Left colon (tissue), 2 donors: Measurements from ENCODE around the gene CLP1. TPM values are rescaled to one million over a fixed set of nuclear protein-coding genes. Genes with fewer than 3 reads are reported as not detected.

Experiments
- ATAC-seq: fragments of 200-7000 bp; cut with Tn5 transposase; one replicate; pipeline ENCODE4 v1.9.1; 2020; ENCODE audit warnings: mild to moderate bottlenecking, moderate library complexity
- DNase-seq, 2 donors: peaks; one replicate each; pipeline ENCODE4 v3.0.0-alpha.2; 2020
- intact Hi-C, 2 donors: fragments of 100-400 bp; cut with DNase I in 1 of 2; cut with micrococcal nuclease in 1 of 2; formaldehyde crosslinking; loops; one replicate each; pipeline versions ENCODE4 v1.11.2 to v1.14.0; 2022; cut with DNase I, micrococcal nuclease
- long read RNA-seq: library from polyadenylated mRNA; unstranded; transcript quantifications from one replicate; pipeline ENCODE4 v2.0.0, GENCODE V29; 2021
- total RNA-seq, 2 donors: library from RNA; stranded (reverse); fragmentation: NEBNext Ultra II Directional; extraction: Animal tissue kit (Norgen Biotek cat#: 25700); gene quantifications; one replicate each; pipeline ENCODE4 v1.2.1, GENCODE V29; 2021
- donor health status: DM: no; HTN: no; CAD: no.
- donor health status: DM: yes; HTN: yes; CAD: no.

The CLP1 gene
- total RNA-seq: 10 to 100 TPM; 11.4 to 11.8 TPM
- long read RNA-seq, transcript CLP1-205 (3 exons, 2,435 nt): major isoform, 15 of 16 reads
- long read RNA-seq, partial matches to known transcripts: 0 of 16 reads
- long read RNA-seq, other reads (novel, unspliced or antisense): 0 of 16 reads

DNA sequence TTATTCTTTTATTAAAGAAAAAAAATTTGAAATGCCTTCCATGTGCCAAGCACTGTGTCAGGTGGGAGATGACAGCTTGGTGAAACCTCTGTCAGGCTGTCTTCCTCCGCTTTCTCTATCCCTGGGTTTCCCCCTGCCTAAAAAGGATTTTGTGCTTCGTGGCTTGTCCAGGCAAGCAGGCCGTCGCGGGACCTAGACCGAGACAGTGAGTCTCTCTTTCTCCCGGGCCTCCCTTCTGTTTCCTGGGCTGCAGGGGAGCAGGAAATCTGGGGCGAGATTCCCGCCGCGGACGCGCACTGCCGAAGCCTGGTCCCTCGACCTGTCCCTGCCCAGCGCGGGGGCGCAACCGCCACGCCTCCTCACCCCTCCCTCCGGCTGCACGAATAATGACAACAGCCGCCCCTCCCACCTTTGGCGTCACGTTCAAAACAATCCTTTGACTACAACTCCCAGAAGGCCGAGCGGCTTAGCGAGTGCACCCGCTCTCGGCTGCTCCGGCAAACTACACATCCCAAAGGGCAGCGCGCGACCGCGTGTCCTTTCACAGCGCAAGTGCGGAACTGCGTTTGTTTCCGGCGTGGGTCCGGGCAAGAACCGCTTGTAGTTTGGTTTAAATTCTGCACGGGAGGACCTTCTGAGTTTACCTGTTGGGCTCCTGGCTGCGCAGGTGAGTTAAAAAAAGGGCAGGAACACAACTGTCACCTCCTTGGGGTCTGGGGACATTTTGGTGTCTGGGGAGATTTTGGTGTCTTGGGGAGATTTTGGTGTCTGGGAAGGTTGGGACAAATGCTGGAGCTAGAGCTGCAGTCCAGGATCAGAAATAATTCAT is at the start of gene CLP1:
Gene CLP1 (plus strand): TSS at position 569 of the 829 bp plus-strand sequence. CDS start 1,715 bp downstream, outside the sequence.
- peak; percentile 95 for ATAC-seq
- intact Hi-C loops: no loop called here

DNA sequence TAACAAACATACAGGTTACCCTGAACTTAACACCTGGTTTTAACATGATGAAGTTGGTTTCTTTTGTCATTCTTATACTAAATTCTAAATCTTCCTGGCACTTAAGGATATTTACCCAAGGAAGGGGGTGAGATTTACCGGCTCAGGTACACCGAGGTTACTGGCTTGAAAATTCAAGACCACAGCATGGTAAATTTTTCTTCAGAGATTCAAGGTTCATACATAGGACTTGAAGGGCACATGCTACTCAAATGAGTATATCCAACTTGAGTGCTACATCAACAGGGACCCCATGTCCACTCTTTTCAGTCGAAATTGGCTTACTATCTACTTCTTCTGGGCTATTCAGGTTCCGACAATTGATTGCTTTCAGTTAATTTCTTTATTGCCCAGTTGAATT is 47.4 kb upstream of the CLP1 start:
- intact Hi-C loops: no loop called here
- no peak for DNase-seq
- ATAC-seq: no peak

More for the DNA sequence above, at the start of gene CLP1:
- DNase-seq: peak; percentile 99 to 100

DNA sequence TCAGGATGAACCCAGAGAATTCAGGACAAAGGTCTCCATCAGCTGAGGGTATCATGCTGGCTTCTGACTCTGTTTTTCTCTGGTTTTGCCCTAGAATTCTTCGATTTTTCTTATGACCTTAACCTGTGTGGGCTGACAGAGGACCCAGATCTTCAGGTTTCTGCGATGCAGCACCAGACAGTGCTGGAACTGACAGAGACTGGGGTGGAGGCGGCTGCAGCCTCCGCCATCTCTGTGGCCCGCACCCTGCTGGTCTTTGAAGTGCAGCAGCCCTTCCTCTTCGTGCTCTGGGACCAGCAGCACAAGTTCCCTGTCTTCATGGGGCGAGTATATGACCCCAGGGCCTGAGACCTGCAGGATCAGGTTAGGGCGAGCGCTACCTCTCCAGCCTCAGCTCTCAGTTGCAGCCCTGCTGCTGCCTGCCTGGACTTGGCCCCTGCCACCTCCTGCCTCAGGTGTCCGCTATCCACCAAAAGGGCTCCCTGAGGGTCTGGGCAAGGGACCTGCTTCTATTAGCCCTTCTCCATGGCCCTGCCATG is 43.3 kb upstream of the CLP1 start:
- no peak for DNase-seq
- intact Hi-C loops: no loop called here
- no peak for ATAC-seq

DNA sequence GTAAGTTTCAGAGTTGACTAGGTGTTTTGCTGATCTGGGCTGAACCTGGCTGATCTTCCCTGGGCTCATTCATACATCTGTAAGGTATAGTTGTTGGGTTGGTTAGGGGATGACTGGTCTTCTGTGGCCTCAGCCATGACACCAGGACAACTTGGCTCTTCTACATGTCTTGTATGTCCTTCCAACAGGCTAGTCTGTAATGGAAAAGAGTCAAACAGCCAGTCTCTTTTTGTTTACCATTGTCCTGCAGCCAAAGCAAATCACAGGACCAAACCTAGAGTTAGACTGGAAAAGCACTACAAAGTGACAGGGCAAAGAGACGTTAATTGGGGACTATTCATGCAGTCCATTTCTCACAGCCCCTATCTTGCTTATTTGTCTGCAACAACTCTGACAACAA is 42.3 kb upstream of the CLP1 start:
- intact Hi-C loops: no loop called here
- DNase-seq (no peak), ATAC-seq (no peak)

DNA sequence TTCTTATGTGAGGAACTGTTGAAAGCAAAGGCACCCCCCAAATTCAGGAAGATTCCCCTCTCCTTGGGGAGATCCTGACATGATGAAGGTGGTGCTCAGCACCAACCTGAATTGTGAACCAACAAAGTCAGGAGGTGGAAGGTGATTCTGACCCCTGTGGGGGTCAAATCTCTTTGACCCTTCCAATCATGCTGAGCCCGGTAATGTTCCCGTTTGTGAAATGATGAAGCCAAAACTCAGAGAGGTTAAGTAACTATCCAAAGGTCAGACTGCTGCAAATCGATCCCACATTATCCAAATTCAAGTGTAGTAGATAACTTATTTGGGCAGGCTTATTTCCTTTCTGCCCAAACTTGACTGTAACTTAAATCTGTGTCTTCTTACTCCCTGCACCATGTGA is 41.0 kb upstream of the CLP1 start:
- no peak for DNase-seq
- intact Hi-C loops: no loop called here
- no peak for ATAC-seq

DNA sequence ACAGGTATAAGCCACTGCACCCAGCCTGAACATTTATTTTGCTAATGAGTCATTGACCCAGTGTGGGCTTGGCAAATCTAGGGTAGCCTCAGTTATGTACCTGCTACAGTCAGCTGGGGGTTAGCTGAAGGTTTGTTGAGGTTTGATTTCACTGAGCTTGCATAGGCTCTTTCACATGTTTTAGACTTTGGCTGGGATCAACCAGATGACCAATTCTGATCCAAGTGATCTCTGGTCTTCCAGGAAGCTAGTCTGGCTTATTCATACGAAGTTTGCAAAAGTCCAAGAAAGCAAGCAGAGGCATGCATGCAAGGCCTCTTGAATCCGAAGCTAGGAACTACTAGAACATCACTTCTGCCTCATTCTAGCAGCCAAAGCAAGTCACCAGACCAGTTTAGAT is 39.1 kb upstream of the CLP1 start:
- DNase-seq (no peak), ATAC-seq (no peak)
- intact Hi-C loops: no loop called here

DNA sequence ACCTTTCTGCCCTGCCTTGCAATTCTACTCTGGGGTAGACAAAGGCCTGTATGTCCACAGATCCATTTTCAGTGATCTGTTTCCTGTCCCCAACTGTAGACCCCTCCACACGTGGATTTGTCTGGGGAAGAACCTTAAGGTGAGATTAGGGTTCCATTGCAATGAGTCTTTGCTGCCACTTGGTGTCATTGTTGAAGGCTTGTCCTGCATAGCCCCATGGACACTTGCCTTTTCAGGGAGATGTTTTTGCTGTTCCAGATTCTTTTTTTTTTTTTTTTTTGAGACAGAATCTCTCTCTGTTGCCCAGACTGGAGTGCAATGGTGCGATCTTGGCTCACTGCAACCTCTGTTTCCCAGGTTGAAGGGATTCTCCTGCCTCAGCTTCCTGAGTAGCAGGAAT is 38.2 kb upstream of the CLP1 start:
- DNase-seq: no peak

DNA sequence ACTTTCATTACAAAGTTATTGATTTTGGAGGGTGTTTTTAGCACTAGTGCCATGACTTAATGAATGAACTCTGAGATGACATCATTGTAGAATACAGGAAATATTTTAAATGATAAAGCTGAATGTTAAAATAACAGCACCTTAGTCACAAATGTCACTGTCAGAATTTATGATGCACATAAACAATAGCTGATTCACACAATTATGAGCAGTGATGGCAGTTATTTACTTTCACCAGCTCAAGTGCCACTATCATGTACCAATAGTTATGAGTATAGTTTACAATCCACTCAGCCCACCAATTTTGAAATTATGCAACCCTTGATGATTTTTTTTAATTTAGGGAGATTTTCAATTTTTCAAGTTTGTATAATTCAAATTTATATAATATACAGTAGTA is 37.1 kb upstream of the CLP1 start:
- DNase-seq: no peak
- intact Hi-C loops: no loop called here
- ATAC-seq: no peak

More for the DNA sequence above, 38.2 kb upstream of the CLP1 start:
- intact Hi-C loops: no loop called here
- no peak for ATAC-seq

DNA sequence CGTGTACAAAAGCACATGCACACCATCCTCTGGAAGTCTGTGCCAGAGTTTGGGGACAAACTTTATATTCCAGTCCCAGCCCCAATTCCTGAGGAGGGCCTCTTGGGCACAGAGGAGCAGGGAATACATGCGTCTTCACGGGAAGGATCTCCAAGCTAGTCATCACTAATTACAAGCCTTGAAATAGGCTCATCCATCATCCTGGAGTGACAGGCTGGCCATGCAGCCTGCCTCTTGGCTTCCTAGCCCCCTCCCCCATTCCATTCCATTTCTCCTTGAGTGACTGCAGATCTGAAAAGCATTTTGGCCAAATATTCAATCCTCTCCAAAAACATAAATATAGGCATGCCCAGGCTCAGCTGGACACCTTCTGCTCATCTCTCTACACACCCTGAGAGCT is 35.3 kb upstream of the CLP1 start:
- no peak for DNase-seq
- ATAC-seq: no peak
- intact Hi-C loops: no loop called here

DNA sequence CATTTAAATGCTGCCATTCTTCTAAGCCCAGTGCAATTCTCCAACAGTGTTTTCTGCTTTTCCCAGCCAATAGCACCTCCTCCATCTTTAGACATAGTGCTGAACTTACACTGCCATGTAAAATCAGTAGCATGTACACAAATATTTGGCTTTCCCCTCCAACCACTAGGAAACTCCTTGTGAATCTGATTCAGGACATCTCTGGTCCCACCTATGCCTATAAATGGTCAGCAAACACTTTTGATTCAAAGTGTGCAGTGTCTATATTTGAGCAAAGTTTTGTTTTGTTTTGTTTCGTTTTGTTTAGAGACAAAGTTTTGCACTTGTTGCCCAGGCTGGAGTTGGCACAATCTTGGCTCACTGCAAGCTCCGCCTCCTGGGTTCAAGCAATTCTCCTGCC is 32.7 kb upstream of the CLP1 start:
- intact Hi-C loops: no loop called here
- DNase-seq (no peak), ATAC-seq (no peak)

DNA sequence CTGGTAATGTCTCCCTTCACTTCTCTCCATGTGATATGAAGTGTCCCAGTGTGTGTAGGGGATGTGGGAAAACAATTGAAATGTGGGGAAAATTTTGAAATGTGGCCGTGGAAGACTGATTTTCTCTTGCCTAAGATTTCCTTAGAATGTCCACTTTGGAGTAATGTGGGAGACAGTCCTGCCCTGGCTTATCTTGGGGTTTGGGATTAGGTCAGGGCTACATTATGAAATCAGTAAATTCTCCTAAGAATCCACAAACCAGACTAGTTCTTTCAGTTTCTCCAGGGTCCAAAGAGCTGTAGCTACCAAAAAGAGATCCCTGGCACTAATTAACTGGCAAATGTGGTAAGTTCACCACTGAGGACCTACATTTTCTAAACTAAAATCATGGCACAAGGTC is 30.7 kb upstream of the CLP1 start:
- ATAC-seq: no peak
- no peak for DNase-seq
- intact Hi-C loops: no loop called here

DNA sequence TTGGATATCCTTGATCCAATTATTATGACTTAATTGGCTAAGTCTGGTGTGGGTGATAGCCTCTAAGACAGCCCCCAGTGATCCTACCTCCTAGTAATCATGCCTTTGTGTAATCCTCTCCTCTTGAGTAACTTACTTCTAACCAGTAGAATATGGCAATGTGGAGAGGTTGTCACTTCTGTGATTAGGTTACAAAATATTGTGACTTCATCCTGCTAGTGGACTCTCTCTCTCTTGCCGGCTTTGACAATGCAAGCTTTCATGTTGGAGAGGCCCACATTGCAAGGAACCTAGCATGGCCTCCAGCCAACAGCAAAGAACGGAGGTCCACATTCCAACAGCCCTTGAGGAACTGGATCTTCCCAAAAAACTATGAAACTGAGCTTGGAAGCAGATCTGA is 27.4 kb upstream of the CLP1 start:
- intact Hi-C loops: no loop called here
- ATAC-seq (no peak), DNase-seq (no peak)

DNA sequence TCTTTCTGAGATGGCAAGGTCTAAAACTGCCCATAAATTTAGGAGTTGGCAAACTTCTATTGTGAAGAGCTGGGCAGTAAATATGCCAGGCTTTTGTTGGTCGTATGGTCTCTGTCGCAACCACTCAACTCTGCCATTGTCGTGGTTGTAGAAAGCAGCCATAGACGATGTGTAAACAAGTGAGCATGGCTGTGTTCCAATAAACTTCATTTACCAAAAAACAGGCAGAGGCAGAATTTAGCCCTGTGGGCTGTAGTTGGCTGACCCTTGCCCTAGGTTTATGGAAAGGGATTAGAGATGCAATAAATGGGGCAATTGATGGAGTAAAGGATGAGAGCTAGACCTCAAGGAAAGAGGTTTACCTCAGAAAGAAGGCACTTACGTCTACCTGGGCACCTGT is 25.4 kb upstream of the CLP1 start:
- DNase-seq: no peak
- intact Hi-C loops: no loop called here
- ATAC-seq: no peak

DNA sequence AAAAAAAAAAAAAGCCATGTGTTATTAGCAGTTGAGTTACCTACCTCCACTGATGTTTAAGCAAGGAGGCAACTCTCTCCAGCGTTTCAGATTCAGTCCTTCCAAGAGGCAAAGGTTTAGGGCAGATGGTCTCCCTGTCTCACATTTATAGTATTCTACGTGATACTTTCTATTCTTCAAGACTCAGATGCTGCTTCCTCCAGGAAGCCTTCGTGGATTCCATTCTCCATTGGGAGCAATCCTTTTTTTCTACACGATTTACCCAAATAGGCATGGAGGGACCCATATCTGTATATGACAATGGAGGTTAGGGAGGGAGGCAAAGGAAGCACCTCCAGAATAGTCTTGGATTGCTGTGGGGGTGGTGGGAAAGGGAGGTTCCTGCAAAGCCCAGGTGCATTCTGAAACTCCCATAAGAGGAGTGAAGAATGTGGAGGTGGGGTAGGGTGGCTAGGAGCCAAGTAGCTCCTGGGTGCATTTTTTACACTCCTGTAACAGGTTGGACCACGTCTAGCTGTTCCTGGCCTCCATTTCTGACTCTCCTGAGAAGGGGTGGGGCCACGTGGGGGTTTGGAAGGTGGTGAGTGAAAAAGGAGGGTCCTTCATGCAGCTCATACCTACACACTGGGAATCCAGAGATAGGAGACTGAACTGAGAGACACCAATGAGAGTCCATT is 24.0 kb upstream of the CLP1 start:
- intact Hi-C loops: no loop called here
- no peak for ATAC-seq
- no peak for DNase-seq

DNA sequence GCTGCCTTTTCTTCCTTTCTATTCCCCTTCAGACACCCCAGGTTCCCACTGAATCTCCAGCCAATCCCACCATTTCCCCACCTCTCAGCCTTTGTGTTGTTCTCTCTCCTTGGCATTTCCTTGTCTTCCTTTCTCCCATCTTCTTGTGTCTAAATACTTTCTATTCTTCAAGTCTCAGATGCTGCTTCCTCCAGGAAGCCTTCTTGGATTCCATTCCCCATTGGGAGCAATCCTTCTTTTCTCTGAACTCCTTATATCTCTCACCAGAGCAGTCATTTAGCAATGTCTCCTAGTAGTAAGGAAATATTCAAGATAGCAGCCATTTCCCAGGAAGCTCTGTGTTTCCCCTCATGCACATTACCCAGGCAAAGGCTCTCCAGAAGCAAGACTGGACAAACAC is 23.3 kb upstream of the CLP1 start:
- no peak for ATAC-seq
- intact Hi-C loops: no loop called here
- no peak for DNase-seq

DNA sequence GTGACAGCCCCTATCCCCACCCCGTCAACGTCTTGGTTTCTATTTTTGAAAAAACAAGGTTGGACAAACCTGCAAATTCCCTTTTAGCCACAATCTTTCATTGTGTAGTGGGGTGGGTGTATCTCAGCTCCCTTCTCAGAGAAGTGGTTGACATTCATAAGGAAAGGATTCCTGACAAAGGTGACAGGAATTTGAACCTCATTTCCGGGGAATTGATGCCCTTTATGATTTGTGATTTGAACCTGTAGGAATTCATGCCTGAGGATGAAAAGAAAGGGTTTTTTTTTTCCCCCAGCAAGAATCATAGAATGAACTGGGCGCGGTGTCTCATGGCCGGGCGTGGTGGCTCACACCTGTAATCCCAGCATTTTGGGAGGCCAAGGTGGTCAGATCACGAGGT is 22.3 kb upstream of the CLP1 start:
- intact Hi-C loops: no loop called here
- ATAC-seq: no peak
- no peak for DNase-seq

DNA sequence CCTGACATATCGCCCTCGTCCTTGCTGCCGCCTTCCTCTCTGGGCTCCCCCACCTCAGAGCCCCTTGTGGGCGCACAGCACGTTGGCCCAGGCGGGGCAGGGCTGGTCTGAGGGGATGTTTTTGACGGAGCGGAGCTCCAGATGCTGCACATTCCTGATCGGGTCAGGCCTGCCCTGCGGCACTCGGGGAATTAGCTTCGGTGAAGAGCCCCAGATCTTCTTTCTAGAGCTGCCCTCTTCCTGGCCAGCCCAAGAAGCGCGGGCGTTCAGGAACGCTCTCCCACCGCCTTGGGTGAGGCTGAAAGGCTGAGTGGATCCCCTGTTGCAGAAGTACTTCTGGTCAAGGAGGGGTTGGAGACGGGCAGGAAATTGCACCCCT is 19.9 kb upstream of the CLP1 start:
- ATAC-seq (no peak), DNase-seq (no peak)
- intact Hi-C loops: no loop called here

DNA sequence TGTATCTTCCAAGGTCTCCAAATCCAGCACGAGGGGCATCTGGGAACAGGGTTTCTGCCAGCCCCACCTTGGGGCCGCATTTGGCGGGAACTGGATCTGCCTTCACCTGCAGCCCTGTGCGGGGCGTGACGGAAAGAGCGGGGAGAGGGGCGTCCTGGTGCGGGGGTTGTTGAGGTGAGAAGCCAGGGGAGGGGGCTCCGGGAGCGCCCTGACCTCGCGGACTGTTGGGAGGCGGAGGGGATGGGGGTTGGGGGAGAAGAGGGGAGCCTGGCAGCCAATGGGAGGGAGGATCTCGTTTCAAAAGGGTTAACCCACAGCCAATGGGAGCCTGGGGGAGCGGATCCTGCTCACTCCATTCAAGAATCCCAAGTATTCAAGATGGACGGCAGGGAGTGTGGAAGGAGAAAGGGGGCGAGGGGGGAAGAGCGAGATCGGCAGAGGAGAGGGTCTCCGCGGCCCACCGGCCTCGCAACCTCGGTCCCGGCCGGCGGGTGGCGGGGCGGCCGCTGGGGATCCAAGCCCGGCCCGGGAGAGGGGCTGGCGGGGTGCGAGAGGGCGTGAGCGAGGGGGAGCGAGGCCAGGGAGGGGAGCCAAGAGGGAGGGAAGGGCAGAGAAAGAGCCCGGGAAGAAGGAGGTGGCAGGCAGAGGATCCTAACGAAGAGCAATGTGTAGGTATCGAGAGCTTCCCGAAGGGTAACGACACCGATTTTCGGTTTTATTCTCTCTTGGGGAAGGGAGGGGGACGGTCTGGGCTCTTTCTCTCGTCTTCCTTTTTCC is 19.4 kb upstream of the CLP1 start:
- intact Hi-C loops: no loop called here
- no peak for DNase-seq
- ATAC-seq: peak; percentile 36

DNA sequence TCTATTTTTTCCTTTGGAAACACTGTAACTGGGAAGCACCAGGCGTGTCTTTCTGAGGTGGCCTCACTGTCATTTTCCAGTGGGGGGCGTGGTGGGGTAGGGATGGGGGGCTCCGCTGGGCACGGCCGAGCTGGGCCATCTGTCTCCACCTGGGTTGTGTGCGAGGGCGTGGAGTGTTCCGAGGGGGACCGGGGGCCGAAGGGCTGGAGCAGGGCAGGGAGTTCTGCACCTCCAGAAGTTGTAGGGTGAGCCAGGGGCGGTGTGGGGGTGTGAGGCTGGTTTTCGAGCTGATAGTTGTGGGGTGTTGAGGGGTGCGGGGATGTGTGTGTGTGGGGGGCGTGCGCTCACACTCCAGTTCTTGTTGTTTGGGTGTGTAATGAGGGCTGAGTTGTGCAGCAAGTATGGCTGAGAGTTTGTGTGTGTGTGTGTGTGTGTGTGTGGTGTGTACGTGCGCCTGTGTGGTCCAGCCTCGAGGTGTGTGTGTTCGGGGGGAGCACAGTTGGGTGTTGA is 18.7 kb upstream of the CLP1 start:
- DNase-seq (no peak), ATAC-seq (no peak)
- intact Hi-C loops: no loop called here
